HEK293 (cell line): ENCODE data around the gene FGFRL1.

Experiments
- ZNF37A ChIP-seq: fragments of 450-650 bp; IDR thresholded peaks from 2 replicates; pipeline ENCODE4 v1.5.1; 2018; ENCODE audit warnings: missing biosample characterization, missing genetic modification characterization
- ZNF600 ChIP-seq: fragments of 450-650 bp; formaldehyde crosslinking; IDR thresholded peaks from 2 replicates; pipeline ENCODE4 v1.5.1; 2016; ENCODE audit warnings: missing biosample characterization, missing genetic modification characterization
- ZNF776 ChIP-seq: fragments of 450-650 bp; formaldehyde crosslinking; IDR thresholded peaks from 2 replicates; pipeline ENCODE4 v1.5.0; 2017; ENCODE audit warnings: missing biosample characterization, missing genetic modification characterization, borderline replicate concordance
- TF ChIP-seq, protein P1 (sequence below): fragments of 450-650 bp; formaldehyde crosslinking; IDR thresholded peaks from 2 replicates; pipeline ENCODE4 v1.5.1; 2016; ENCODE audit warnings: missing biosample characterization, missing genetic modification characterization

DNA sequence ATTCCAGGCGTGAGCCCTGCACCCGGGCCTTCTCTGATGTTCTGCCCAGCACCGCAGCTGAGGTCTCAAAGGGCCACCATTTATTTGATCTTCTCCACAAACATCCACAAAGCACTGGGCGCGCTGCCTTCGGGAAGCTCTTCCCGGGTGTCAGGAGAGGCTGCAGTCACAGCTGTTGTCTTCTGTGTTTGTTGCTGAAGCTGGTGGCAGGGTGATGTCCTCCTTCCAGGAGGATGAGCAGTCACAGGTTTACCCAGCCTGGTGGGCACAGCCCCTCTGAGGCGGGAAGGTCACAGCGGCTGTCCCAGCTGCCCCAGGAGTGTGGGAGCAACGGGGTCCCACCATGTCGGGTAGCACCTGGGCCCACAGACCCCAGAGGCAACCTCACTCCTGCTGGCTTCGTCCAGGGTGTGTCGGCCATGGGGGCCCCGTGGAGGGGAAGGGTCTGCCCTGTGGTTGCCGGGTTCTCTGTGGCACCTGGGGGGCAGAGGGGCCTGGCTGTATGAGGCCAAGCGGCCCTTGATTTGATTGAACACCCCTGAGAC lies 27.6 kb downstream of the FGFRL1 start:
- TF ChIP-seq, protein P1, sequence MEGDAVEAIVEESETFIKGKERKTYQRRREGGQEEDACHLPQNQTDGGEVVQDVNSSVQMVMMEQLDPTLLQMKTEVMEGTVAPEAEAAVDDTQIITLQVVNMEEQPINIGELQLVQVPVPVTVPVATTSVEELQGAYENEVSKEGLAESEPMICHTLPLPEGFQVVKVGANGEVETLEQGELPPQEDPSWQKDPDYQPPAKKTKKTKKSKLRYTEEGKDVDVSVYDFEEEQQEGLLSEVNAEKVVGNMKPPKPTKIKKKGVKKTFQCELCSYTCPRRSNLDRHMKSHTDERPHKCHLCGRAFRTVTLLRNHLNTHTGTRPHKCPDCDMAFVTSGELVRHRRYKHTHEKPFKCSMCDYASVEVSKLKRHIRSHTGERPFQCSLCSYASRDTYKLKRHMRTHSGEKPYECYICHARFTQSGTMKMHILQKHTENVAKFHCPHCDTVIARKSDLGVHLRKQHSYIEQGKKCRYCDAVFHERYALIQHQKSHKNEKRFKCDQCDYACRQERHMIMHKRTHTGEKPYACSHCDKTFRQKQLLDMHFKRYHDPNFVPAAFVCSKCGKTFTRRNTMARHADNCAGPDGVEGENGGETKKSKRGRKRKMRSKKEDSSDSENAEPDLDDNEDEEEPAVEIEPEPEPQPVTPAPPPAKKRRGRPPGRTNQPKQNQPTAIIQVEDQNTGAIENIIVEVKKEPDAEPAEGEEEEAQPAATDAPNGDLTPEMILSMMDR (tag by site-specific recombination), result no peak
- TF ChIP-seq ZNF37A (tag by site-specific recombination) (no peak), ZNF776 (tag by site-specific recombination) (no peak), ZNF600 (no peak)
